ENCODE data around the gene KDM2A. TPM values are rescaled to one million over a fixed set of nuclear protein-coding genes. Genes with fewer than 3 reads are reported as not detected.

The KDM2A gene
- total RNA-seq, 1 donor from 2014 or later: 31.7 TPM

- no peak for DNase-seq (ENCODE audit: low read depth in 2 of 2)
Measured at GRCh38 chr11:67260406-67260805, 141.3 kb downstream of the KDM2A start.

DNA sequence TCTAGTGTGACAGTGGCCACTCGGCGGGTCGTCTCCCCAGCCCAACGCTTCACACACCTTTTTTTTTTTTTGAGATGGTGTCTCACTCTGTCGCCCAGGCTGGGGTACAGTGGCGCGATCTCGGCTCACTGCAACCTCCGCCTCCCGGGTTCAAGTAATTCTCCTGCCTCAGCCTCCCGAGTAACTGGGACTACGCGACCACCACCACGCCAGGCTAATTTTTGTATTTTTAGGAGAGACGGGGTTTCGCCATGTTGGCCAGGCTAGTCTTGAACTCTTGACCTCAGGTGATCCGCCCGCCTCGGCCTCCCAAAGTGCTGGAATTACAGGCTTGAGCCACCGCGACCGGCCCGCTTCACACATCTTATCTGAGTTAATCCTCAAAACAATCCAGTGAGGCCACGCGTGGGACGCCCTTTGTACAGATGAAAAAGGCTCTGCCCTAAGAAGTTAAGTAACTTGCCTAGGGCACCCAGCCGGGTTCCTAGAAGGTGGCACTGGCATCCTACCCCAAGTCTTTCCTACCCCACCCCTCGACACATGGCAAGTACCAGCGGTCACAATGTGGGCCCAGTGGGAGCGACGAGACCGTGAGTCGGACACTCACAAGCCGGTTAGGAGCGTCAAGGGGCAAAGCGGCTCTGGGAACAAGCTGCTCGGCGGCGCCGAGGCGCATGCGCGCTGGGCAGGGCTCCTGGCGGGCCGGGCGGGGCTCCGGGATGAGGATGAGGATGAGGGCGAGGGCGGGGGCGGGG lies 142.0 kb downstream of the KDM2A start:
- peak; percentile 50 to 59 for DNase-seq (ENCODE audit: low read depth in 2 of 2)

GRCh38 chr11:67261640-67261945 lies 142.5 kb downstream of the KDM2A start:
- DNase-seq (ENCODE audit: low read depth in 2 of 2): no peak

DNA sequence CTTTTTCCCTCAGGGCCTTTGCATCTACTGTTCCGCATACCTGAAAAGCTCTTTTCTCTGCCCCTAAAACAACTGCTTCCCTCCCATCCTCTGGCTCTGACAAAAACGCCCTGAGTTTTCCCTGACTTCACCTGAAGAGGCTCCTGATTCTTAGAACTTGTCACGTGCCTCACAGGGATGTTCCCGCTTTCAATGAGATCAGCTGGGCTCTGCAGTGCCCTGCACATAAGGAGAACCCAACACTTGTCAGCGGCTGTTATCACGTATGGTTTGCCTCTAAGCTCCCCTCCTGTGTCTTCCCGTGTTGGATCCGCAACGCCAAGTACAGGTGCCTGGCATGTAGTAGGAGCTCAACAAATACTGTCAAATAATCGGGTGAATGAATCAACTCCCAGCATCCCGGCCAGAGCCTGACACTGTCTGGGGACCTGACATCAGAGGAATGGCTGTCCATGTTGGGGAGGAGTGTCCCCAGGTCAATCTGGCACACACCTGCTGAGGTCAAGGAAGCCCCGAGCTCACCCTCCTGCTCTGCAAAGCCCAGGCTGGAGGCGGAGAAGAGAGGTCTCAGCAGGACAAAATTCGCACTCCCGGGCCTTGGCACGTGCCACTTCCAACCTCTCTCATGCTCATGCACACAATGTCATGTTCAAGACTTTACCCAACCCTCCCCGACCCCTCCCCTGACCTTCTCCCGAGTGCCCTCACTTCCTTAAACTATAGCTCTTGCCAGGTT lies 143.1 kb downstream of the KDM2A start:
- no peak for DNase-seq (ENCODE audit: low read depth in 2 of 2)

DNA sequence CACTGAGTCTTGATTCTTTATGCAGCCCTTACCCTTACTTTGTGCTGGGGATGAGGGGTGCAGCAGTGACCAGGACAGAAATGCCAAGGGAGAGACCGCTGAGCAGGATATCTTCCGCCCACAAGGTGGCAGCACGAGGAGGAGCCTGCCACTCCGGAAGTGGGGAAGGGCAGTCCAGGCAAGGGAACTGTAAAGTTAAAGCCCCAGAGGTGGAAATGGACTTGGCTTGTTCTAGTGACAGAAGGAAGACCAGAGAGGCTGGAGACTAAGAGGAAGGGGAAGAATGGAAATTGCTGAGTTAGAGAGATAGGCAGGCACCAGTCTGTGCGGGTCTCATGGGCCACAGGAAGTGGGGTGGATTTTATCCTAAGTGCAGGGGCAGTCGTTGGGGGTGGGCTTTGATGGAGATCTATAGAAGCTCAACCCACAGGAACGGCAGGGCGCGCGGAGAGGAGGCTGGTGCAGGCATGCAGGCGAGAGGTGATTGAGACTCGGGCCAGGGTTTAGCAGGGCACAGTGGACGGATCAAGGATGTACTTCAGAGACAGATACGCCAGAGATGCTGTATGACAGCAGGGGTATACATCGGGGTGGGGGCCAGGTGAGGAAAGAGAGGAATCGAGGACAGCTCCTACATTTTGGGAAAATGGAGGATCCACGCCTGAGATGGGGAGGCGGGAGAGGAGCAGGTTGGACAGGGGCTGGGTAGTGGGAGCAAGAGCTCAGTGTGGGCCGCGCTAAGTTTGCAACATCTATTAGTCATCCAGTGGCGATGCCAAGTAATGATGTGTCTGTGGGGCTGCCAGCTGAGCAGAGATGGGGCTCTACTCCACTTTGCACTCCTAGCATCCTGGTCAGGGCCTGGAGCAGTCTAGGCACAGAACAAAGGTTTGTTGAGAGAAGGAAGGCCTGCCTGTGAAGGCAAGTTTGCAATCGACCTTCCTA lies 143.9 kb downstream of the KDM2A start:
- DNase-seq (ENCODE audit: low read depth in 2 of 2): peak; percentile 74 to 81

DNA sequence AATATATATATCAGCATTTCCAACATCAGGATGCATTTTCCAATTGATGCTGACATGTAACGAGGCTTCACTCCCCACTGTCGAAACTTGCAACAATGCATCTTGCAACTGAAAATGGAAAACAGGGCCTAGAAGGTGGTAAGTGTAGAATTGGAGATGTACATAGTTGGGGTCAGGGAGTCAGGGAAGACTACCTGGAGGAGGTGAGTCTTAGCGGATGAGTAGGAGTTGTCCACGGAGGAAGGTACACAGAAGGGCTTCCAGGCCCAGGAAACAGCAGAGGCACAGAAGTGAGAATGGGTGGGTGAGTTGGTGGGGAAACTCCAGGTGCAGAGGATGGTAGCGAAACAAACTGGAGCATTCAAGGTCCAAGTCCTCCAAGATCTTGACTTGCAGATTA lies 145.2 kb downstream of the KDM2A start:
- no peak for DNase-seq (ENCODE audit: low read depth in 2 of 2)

GRCh38 chr11:67264877-67265632 lies 146.0 kb downstream of the KDM2A start:
- DNase-seq (ENCODE audit: low read depth in 2 of 2): no peak

DNA sequence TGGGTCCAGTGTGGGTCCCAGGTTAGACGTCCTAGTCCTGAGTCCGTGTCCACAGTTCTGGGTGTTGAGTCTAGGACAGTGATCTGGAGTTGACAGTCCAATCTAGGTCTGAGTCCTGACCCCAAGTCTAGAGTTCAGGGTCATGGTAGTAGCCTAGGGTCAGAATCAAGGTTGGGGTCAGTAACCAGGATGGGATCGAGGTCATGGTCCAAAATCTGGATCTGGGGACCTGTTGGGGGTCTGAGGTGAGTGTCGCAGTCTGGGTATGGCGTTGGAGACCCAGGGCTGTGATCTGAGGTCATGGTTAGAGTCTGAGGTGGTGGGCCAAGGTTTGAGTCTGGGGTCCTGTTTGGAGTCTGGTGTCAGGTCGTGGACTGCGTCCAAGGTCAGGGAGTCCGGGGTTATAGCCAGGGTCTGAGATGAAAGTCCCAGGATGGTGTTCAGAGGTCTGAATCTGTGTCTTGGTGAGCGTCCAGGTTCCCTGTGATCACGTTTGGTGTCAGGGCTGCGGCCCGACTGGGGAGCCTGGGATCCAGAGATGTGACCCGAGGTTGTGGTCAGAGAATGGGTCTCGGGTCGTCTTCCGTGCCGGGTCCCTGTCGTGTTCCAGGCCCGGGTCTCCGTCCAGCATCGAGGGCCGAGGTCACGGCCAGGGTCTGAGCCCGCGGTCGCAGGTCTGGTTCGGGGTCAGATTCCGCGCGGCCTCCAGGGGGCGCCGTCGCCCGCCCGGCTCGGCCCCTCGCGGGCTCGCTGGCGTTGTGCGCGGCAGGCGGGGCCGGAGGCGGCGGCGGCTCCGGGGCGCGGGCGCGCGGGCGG lies 146.8 kb downstream of the KDM2A start:
- peak; percentile 61 to 72 for DNase-seq (ENCODE audit: low read depth in 2 of 2)

- DNase-seq (ENCODE audit: low read depth in 2 of 2): peak; percentile 52 to 58
Measured at GRCh38 chr11:67266449-67267187, 147.6 kb downstream of the KDM2A start, which contains the start of gene GRK2. GRK2 (plus strand) TSS chr11:67266473; CDS start chr11:67266700, 227 bp downstream.

DNA sequence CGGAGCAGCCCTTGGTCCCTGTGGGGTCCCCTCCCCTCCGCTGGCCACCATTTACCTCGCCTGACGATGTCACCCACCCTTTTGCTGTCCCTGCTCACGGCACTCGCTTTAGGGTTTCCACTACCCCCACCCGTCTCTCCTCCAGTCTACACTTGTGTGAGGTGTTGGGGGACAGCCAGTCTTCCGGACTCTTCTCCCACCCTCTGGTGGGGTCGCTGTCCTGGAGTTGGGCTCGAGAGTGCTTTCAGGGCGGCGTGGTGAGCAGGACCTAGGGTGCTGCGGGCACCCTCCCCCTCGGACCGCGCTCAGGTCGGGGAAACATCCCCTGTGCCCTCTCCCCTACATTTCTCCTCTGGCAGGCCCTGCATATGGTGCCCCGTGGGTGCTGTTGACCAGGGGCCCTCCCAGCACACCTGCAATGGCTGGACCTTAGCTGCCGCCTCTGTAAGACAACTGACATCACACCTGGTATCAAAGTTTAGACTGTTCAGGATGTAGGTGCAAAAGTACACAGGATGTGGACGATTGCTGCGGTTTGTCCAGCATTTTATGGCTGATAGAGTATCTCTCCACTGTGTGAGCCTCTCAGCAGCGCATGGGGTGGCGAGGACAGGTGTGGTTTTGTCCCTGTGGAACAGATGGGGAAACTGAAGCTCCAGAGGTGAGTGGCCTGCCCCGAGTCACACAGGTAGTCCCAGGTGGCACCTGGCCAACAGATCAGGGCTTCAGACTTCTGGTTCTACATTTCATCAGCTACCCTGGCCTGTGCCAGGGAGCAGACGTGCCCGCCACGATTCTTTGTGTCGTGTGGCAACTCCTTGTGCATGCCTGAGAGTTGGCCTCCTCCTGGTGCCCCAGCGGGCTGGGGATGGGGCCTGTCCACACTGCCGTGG lies 148.4 kb downstream of the KDM2A start:
- DNase-seq (ENCODE audit: low read depth in 2 of 2): no peak

DNA sequence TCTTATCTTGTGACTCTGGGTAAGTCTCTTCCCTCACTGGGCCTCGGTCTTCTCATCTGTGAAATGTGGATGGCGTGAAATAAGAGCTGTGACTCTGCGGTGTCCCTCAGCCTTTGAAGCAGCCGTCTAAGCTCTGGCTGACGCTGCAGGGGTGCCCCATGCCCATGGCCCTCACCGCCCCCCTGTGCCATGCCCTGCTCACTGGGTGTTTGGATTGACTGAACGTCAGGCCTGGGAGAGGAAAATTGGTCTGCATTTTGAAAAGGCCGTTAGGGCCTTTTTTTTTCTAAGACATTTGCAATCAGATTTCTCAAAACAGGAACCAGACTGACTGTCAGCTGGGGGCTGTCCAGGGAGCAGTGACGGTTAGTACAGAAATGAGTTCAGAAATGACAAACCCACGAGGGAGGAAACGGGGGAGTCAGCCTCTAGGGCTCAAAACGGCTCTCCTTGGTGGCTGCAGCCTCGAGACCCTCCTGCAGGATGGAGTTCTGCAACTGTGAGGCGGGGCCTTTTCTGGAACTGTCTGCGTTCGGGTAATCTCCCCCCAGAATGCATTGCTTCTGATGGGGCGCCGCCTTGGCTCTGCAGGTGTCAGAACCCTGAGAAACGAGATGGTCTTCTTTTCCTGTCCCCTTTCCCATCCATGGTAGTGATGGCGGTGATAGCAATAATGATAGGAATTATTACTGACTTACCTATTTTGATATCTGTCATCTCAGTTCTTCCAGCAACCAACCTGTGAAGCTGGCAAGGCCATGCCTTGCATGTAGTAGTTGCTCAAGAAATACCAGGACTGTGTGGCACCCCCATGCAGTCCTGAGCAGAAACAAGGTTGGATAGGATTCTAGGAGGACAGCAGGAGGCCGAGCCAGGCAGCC lies 149.3 kb downstream of the KDM2A start:
- DNase-seq (ENCODE audit: low read depth in 2 of 2): no peak

DNA sequence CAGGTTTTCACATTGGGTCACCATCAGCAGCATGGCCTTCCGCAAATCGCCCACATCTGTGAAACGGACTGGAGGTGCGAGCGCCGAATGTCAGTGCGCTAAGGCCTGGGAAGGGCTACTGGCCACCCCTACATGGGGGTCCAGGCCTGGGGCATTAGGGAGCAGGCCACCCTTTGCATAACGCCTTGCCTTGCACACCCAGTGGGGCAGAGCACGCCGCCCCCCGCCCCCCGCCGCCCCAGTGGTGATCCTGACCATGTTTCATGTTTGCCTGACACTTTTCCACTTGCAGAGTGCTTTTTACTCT lies 149.9 kb downstream of the KDM2A start:
- no peak for DNase-seq (ENCODE audit: low read depth in 2 of 2)

DNA sequence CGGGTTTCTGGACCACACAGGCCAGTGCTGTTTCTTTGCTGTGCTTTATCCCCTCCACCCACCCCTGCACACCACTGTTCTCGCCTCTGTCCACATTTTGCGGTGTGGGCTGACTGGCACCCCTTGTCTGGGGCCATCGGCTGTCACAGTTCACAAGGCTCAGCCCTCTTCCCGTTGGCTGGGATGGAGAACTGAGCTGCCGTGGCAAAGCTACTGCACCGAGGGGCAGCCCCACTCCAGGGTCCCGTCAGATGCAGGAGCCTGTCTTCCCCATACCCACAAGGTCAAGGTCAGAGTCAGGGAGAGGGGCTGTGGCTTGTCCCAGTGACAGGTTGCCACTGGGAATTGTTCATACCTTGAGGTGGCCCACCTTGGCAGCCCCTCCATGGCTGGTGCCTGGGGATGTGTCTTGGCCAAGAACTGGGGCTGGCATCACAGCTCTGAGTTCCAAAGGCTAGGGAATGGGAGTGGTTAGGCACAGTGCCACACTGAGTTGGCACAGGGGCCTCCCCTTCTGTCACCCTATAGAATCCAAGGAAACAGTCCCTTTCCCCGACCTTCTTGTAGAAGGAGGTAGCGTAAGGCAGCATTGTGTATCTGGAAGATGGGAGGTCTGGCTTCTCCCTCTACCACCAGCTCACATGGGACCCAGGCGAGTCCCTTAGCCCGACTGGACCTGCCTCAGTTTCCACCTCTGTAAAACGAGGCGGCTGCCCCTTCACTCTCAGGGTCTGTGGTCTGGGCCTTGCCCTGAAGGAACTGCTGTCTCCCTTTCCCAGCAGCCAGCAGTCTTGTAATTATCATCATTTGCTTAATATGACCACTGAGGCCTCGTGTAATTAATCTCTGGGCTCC lies 150.6 kb downstream of the KDM2A start:
- DNase-seq (ENCODE audit: low read depth in 2 of 2): no peak

DNA sequence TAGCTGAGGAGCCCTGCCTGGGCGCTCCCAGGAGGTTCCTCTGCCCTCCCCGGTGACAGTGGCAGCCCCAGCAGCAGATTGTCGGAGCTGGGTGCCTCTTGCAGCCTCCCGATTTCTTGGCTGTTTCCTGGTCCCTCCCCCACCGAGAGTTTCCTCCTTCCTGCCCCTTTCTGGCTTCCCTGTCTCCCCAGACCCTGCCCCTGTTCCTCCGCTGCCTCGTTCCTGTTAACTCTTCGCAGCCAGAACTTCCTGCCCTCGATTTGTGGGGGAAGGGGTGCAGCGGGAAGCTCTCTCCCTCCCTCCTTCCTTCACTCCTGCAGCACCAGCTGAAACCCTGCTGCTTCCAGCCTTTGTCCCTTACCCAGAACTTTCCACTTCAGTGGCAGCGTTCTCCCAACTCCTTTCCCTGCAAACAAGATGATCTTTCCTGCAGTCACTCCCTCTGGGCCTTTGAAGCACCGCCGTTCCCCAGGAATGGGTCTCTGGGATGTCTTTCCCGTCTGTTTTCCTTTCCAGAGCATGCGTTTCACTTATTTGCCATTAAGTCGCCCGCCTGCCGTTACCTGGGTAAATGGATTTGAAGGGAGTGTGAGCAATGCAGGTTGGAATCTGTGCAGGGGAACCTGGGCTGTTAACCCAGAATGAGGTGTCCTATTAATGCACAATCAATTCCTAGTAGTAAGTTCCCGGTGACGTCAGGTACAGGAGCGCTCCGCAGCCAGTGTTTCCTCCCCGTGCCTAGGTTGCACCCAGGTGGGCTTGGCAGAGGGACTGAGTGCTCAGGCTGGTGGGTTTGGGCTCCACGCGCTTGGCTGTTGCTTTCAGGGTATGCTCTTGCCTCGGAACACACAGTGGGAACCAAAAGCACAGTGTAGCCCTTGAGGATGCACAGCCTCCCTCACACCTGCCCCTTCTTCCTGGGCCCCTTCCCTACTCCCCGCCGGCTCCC lies 151.5 kb downstream of the KDM2A start:
- no peak for DNase-seq (ENCODE audit: low read depth in 2 of 2)

GRCh38 chr11:67271205-67271540 lies 152.1 kb downstream of the KDM2A start:
- DNase-seq (ENCODE audit: low read depth in 2 of 2): no peak
